Ishikawa (cell line): Measurements from ENCODE around the gene FBXW5.

Experiments
- EGR1 ChIP-seq: IDR thresholded peaks from 2 replicates; pipeline ENCODE4 v1.6.1; 2012
- TAF1 ChIP-seq: IDR thresholded peaks from 2 replicates; pipeline ENCODE4 v1.6.1; 2012; ENCODE audit warnings: low read depth, mild to moderate bottlenecking
- ZBTB7A ChIP-seq: IDR thresholded peaks from 2 replicates; pipeline ENCODE4 v1.6.1; 2012; ENCODE audit warnings: low read depth
- TF ChIP-seq, protein P1 (sequence below): IDR thresholded peaks from 2 replicates; pipeline ENCODE4 v1.6.1; 2012
- TF ChIP-seq, protein P2 (sequence below): IDR thresholded peaks from 2 replicates; pipeline ENCODE4 v1.6.1; 2012; ENCODE audit warnings: low read depth, mild to moderate bottlenecking

DNA sequence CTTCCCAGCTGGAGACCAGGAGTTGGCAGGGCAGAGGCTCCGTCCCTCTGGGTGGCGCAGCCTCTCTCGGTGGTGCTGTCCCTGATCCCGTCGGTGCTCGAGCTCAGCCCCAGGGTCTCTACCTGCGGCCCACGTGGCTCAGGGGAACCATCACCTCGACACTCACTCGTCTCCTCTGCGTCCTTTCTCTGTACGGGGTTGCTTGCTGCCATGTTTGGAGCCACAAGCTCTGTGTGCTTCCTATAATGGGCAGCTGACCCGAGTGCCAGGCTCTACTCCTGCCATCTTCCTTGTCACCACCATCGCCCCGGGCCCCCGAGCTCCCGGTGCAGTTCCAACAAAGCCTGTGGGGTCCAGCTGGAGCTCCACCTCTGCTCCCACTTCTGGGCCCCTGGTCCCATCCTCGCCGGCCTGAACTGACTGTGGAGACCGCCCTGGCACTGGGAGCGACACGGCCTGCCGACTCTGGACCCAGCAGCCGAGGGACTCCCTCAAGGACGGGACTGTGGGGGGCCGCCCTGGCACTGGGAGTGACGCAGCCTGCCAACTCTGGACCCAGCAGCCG, 5.0 kb downstream of the FBXW5 start:
- no peak for TF ChIP-seq TAF1
- TF ChIP-seq, protein P1, sequence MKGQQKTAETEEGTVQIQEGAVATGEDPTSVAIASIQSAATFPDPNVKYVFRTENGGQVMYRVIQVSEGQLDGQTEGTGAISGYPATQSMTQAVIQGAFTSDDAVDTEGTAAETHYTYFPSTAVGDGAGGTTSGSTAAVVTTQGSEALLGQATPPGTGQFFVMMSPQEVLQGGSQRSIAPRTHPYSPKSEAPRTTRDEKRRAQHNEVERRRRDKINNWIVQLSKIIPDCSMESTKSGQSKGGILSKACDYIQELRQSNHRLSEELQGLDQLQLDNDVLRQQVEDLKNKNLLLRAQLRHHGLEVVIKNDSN, result no peak
- no peak for TF ChIP-seq EGR1
- TF ChIP-seq ZBTB7A, result no peak
- TF ChIP-seq, protein P2, sequence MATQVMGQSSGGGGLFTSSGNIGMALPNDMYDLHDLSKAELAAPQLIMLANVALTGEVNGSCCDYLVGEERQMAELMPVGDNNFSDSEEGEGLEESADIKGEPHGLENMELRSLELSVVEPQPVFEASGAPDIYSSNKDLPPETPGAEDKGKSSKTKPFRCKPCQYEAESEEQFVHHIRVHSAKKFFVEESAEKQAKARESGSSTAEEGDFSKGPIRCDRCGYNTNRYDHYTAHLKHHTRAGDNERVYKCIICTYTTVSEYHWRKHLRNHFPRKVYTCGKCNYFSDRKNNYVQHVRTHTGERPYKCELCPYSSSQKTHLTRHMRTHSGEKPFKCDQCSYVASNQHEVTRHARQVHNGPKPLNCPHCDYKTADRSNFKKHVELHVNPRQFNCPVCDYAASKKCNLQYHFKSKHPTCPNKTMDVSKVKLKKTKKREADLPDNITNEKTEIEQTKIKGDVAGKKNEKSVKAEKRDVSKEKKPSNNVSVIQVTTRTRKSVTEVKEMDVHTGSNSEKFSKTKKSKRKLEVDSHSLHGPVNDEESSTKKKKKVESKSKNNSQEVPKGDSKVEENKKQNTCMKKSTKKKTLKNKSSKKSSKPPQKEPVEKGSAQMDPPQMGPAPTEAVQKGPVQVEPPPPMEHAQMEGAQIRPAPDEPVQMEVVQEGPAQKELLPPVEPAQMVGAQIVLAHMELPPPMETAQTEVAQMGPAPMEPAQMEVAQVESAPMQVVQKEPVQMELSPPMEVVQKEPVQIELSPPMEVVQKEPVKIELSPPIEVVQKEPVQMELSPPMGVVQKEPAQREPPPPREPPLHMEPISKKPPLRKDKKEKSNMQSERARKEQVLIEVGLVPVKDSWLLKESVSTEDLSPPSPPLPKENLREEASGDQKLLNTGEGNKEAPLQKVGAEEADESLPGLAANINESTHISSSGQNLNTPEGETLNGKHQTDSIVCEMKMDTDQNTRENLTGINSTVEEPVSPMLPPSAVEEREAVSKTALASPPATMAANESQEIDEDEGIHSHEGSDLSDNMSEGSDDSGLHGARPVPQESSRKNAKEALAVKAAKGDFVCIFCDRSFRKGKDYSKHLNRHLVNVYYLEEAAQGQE, result no peak
